Measurements from ENCODE around the gene CYB561D2.

DNA sequence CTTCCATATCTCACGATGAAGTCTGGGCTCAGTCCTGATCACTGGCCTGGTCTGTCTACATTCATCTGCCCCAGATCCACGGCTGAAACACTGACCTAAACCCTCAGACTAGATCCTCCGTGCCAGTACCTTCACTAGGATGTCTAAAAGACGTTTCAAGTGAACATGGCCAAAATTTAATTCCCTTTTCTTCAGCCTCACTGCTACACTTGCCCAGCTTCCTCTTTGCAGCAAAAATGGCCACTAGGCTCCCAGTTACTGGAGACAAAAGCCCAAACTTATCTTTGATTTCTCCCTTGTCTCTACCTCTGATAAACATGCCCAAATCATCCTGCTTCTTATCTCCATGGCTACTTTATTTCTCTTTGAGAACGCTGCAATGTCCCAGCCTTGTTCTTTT is 11.7 kb upstream of the CYB561D2 start:
- TF ChIP-seq, protein P1, sequence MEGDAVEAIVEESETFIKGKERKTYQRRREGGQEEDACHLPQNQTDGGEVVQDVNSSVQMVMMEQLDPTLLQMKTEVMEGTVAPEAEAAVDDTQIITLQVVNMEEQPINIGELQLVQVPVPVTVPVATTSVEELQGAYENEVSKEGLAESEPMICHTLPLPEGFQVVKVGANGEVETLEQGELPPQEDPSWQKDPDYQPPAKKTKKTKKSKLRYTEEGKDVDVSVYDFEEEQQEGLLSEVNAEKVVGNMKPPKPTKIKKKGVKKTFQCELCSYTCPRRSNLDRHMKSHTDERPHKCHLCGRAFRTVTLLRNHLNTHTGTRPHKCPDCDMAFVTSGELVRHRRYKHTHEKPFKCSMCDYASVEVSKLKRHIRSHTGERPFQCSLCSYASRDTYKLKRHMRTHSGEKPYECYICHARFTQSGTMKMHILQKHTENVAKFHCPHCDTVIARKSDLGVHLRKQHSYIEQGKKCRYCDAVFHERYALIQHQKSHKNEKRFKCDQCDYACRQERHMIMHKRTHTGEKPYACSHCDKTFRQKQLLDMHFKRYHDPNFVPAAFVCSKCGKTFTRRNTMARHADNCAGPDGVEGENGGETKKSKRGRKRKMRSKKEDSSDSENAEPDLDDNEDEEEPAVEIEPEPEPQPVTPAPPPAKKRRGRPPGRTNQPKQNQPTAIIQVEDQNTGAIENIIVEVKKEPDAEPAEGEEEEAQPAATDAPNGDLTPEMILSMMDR (IDR thresholded peaks at IDR 0.05; ENCODE audit: low read depth, low read length), result no peak
- TF ChIP-seq EZH2phosphoT487 (IDR thresholded peaks at IDR 0.05; ENCODE audit: low read depth), result no peak
